Measurements from ENCODE around the gene GLDN. TPM values are rescaled to one million over a fixed set of nuclear protein-coding genes. Genes with fewer than 3 reads are reported as not detected.
A peak's percentile ranks its signal among the peaks of the same experiment; 100 is the strongest.

GLDN gene
- polyA plus RNA-seq, 2 of the 4 experiments (the other 2 are of a cell fraction) = 0.03 to 0.25 TPM

- TF ChIP-seq, protein P1, sequence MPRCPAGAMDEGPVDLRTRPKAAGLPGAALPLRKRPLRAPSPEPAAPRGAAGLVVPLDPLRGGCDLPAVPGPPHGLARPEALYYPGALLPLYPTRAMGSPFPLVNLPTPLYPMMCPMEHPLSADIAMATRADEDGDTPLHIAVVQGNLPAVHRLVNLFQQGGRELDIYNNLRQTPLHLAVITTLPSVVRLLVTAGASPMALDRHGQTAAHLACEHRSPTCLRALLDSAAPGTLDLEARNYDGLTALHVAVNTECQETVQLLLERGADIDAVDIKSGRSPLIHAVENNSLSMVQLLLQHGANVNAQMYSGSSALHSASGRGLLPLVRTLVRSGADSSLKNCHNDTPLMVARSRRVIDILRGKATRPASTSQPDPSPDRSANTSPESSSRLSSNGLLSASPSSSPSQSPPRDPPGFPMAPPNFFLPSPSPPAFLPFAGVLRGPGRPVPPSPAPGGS (IDR thresholded peaks at IDR 0.05) = no peak
- TF ChIP-seq HDAC2 (IDR thresholded peaks at IDR 0.05) (no peak), TFCP2L1 (CRISPR knock-in tag; IDR thresholded peaks at IDR 0.05) (no peak), RCOR1 (IDR thresholded peaks at IDR 0.05; ENCODE audit: low read depth, low read length) (no peak), HOXB5 (CRISPR knock-in tag; IDR thresholded peaks at IDR 0.05) (no peak), SMC3 (IDR thresholded peaks at IDR 0.05) (no peak), EP300 (IDR thresholded peaks at IDR 0.05) (no peak)
- H3K9me3 ChIP-seq = no peaks in the 10 kb centered on the region
- H3K4me2 ChIP-seq = no peak within 1 kb of the TSS
- no peak within 1 kb of the TSS for H3K4me3 ChIP-seq
- ATAC-seq = no peak
- ChIA-PET CTCF (interaction anchor here (1.0 kb wide), 1 partner anchor 175 kb away, joined by 3 read pairs; no protein-coding TSS in a partner anchor), POLR2A (no interaction called here)
- H3K27ac ChIP-seq = no peak within 1 kb of the TSS
- no peak for DNase-seq (ENCODE audit: low read depth in 1 of 2, low spot score in 1 of 2)
- H3K4me1 ChIP-seq = peaks cover 4% of the 10 kb centered on the region; the same call in 1 of the 3 replicates
- no peak for FAIRE-seq
- WGBS (ENCODE audit: missing lambda C conversion rate) = 65% methylated on average over 6 of the region's 6 CpGs
Observed at GRCh38 chr15:51338496-51338895, 3.0 kb upstream of the GLDN start, which contains the start of gene CYP19A1. Gene CYP19A1, minus strand, starts transcription at chr15:51338596. Its CDS starts 95,684 bp downstream, at chr15:51242912.

DNA sequence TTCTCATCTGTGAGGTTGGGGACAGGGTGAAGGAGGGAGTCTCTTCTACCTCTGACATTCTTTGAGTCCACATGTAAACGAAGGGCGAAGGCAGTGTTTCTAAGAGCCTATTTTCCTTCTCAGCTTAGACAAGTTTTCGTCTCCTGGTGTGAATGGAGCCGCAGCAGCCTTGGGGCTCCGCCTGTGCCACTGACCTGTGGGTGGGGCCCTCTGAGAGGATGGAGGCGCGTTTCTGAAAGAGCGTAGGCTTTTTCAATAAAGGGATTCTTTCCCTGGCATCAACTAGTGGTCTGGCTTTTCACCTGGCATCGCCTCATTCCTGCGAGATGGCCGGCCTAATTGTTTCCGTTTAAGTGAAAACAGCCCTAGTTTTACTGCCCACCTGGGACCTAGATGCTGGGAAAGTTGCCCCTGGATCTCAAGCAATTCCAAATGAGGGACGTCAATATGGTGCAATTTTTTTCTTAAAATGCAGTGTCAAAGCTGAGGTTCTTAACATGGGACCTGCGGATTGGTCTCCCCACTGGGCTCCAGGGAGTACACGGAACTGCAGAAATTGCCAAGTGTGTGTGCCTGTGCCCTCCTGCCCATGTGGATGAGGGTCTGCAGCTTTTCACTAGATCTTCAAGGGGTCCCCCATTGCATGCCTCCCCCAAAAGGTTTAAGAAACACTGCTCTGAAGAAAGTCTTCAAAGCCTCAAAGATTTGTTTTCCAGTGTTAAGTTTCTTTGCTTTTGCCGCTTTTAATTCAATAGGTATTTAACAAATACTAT is 958 bp downstream of the GLDN start:
- Histone ChIP-seq H3K27ac (no peak overlapping the region; a peak in 1 of 6 replicates), H3K4me2 (peak overlapping the region; percentile 88), H3K4me1 (peaks cover 4% of the 10 kb centered on the region; the same call in 1 of the 3 replicates), H3K9me3 (no peaks in the 10 kb centered on the region), H3K4me3 (peak overlapping the region; percentile 44)
- TF ChIP-seq CBX8 (IDR thresholded peaks at IDR 0.05) = no peak
- FAIRE-seq (no peak), ATAC-seq (no peak; a peak in 1 of 6 replicates), DNase-seq (ENCODE audit: low read depth in 1 of 2, low spot score in 1 of 2) (no peak)
- ChIA-PET POLR2A (no interaction called here), CTCF (interaction anchor here (0.8 to 2.0 kb wide), 4 partner anchors 12 to 322 kb away, joined by 3 to 6 read pairs (median 4); no protein-coding TSS in a partner anchor)
- WGBS (ENCODE audit: missing lambda C conversion rate) = 81% methylated on average over 16 of the region's 16 CpGs

DNA sequence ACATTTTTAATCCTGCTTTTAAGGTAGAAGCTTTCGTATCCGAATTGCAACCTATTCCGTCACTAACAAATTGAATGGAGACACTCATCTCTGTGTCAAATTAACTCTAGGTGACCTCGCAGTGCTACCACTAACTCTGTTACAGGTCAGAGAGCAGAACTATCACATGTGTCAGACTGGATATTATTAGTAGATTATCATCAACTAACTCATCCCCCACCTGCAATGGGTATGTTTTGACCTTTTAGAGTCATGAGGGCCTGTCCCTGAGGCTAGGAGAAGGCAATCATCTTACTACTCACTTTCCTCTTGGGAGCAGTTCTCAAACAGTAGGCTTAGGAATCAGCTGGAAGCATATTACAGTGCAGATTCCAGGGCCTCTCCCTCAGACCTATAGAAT is 2.0 kb downstream of the GLDN start:
- FAIRE-seq = no peak
- CTCF ChIA-PET = interaction anchor here (0.9 to 2.0 kb wide), 3 partner anchors 9 to 30 kb away, joined by 3 to 6 read pairs (median 3); no protein-coding TSS in a partner anchor
- 88% methylated on average over 4 of the region's 4 CpGs for WGBS (ENCODE audit: missing lambda C conversion rate)

More for the DNA sequence above, 2.0 kb downstream of the GLDN start:
- TF ChIP-seq ZFP36 (IDR thresholded peaks at IDR 0.05; ENCODE audit: borderline replicate concordance, partially characterized antibody) = no peak
- no peak for TF ChIP-seq CBX2 (IDR thresholded peaks at IDR 0.05; ENCODE audit: borderline replicate concordance, low read depth)
- no peak for TF ChIP-seq RAD21 (conservative IDR thresholded peaks at IDR 0.05 in 1 of 2, IDR thresholded peaks at IDR 0.05 in 1 of 2)
- no peak for TF ChIP-seq EHF (CRISPR knock-in tag; IDR thresholded peaks at IDR 0.05)
- TF ChIP-seq, protein P2, sequence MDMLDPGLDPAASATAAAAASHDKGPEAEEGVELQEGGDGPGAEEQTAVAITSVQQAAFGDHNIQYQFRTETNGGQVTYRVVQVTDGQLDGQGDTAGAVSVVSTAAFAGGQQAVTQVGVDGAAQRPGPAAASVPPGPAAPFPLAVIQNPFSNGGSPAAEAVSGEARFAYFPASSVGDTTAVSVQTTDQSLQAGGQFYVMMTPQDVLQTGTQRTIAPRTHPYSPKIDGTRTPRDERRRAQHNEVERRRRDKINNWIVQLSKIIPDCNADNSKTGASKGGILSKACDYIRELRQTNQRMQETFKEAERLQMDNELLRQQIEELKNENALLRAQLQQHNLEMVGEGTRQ (IDR thresholded peaks at IDR 0.05) = no peak
- TF ChIP-seq HOXB5 (CRISPR knock-in tag; IDR thresholded peaks at IDR 0.05) = no peak
- TF ChIP-seq KDM1A (IDR thresholded peaks at IDR 0.05; ENCODE audit: low read depth) = no peak
- TF ChIP-seq, protein P3, sequence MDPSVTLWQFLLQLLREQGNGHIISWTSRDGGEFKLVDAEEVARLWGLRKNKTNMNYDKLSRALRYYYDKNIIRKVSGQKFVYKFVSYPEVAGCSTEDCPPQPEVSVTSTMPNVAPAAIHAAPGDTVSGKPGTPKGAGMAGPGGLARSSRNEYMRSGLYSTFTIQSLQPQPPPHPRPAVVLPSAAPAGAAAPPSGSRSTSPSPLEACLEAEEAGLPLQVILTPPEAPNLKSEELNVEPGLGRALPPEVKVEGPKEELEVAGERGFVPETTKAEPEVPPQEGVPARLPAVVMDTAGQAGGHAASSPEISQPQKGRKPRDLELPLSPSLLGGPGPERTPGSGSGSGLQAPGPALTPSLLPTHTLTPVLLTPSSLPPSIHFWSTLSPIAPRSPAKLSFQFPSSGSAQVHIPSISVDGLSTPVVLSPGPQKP (IDR thresholded peaks at IDR 0.05; ENCODE audit: low read depth, low read length) = no peak
- no peak for TF ChIP-seq JUN (IDR thresholded peaks at IDR 0.05)
- no peak for TF ChIP-seq HEYL (CRISPR knock-in tag; IDR thresholded peaks at IDR 0.05)
- no peak for TF ChIP-seq SREBF2 (IDR thresholded peaks at IDR 0.05)
- TF ChIP-seq RCOR1 (IDR thresholded peaks at IDR 0.05; ENCODE audit: low read depth, low read length) = no peak
- no peak for TF ChIP-seq RNF2 (IDR thresholded peaks at IDR 0.05; ENCODE audit: borderline replicate concordance, low read depth)
- TF ChIP-seq, protein P4, sequence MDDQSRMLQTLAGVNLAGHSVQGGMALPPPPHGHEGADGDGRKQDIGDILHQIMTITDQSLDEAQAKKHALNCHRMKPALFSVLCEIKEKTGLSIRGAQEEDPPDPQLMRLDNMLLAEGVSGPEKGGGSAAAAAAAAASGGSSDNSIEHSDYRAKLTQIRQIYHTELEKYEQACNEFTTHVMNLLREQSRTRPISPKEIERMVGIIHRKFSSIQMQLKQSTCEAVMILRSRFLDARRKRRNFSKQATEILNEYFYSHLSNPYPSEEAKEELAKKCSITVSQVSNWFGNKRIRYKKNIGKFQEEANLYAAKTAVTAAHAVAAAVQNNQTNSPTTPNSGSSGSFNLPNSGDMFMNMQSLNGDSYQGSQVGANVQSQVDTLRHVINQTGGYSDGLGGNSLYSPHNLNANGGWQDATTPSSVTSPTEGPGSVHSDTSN (IDR thresholded peaks at IDR 0.05) = no peak
- TF ChIP-seq ZC3H11A (IDR thresholded peaks at IDR 0.05) = no peak
- Histone ChIP-seq H3K4me3 (no peak overlapping the region), H3K4me2 (no peak overlapping the region), H3K9me3 (no peaks in the 10 kb centered on the region), H3K4me1 (peaks cover 4% of the 10 kb centered on the region; the same call in 1 of the 3 replicates), H3K27ac (no peak overlapping the region)
- no peak for ATAC-seq
- DNase-seq (ENCODE audit: low read depth in 1 of 2, low spot score in 1 of 2) = no peak
- POLR2A ChIA-PET = no interaction called here
